GM21737 (cell line): ENCODE measurements around the gene NINJ2.
"Not testable (repeated sequence)": the region's sequence is repeated elsewhere in the genome, so short reads cannot be mapped to it uniquely, and the experiment has no call there.

Source experiments
- ATAC-seq: cut with Tn5 transposase; IDR thresholded peaks from one replicate; pipeline ENCODE4 v1.9.1; 2021; ENCODE audit warnings: mild to moderate bottlenecking, moderate library complexity; ENCODE audit not compliant: unreplicated experiment

The NINJ2 gene, protein sequence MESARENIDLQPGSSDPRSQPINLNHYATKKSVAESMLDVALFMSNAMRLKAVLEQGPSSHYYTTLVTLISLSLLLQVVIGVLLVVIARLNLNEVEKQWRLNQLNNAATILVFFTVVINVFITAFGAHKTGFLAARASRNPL

DNA sequence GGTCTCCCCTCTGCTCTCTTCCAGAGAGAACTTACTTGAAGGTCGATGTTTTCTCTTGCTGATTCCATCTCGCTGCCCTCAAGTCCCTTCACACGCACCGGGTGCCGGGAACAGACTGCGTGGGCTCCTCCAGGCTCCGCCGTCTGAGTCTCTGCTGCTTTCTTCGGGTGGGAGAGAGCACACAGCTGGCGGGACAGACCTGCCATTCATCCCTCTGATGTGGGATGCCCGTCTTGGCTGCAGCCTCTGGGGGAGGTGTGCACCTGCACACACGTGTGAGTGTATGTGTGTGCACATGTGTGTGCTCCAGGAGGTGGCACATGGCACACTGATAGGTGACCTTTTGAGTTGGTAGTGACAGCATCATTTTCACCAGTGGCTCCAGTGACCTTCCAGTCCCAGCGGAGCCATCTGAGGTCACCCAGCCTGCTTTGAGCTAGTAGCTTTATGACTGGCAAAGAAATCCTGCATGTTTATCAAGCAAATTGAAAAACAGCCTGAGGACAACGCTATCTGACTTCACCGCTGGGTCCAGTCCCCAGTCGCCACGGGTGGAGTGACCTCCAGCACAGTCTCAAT, at the start of gene NINJ2:
Gene NINJ2, minus strand, starts transcription at position 153 of the 579 bp plus-strand sequence. Its CDS starts 85 bp downstream, at position 68.
- no peak for ATAC-seq

DNA sequence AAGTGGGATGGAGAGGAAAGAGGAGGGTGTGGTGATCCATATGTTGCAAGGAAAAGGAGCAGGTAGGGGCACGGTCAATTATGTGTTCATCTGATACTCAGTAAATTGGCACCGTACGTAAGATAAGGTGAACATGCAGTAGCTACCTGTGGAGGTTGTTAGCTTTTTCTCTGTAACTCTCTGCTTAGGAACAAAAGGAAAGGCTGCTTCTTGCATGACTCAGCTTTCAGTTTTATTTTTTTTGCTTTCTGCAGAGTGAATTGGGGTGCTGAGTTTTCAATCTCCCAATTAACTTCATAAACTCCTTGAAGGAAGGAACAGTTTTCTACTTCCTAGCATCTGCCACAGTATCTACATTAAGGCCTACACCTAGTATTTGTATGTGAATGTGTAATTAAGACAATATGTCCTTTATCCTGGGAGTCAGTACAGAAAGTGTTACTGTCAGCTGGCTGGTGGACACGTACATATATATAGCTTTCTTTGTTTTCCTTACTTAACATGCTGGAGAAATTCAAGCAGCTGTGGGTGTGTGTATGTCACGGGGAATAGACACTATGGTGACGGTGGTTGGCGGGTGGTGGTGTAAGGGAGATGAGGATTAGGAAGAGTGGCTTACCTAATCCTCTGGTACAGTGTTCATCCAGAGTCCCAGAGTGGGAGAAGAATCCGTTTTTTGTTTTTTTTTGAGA, 49.1 kb upstream of the NINJ2 start:
- no peak for ATAC-seq

DNA sequence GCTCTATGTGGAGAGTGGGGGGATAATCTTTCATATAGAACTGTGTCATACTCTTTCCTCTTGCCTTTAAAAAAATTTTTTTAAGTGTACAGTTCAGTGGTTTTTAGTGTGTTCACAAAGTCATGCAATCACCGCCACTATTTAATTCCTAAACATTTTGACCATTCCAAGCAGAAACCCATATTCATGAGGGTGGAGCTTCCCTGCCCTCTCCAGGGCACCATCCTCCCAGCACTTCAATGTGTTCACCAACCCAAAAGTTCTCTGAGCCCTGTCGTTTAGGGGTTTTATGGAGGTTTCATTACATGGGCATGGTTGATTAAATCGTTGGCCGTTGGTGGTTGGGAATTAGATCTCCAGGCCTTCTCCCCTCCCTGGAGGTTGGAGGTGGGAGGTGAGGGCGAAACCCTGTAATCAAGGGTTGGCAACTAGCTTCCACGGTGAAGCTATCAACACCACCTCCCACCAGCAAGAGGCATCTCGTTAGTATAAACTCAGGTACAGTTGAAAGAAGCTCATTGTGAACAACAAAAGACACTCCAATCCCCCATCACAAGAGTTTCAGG, 46.3 kb upstream of the NINJ2 start:
- ATAC-seq, result no peak

DNA sequence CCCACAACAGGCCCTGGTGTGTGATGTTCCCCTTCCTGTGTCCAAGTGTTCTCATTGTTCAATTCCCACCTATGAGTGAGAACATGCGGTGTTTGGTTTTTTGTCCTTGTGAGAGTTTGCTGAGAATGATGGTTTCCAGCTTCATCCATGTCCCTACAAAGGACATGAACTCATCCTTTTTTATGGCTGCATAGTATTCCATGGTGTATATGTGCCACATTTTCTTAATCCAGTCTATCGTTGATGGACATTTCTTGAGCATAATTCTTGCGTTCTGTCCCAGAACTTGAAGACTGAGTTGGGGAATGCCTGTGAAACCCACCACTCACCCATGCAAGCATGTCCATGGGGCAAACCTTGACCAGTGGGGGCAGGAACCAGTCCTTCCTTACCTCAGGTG, 44.8 kb upstream of the NINJ2 start:
- not testable (repeated sequence) for ATAC-seq

DNA sequence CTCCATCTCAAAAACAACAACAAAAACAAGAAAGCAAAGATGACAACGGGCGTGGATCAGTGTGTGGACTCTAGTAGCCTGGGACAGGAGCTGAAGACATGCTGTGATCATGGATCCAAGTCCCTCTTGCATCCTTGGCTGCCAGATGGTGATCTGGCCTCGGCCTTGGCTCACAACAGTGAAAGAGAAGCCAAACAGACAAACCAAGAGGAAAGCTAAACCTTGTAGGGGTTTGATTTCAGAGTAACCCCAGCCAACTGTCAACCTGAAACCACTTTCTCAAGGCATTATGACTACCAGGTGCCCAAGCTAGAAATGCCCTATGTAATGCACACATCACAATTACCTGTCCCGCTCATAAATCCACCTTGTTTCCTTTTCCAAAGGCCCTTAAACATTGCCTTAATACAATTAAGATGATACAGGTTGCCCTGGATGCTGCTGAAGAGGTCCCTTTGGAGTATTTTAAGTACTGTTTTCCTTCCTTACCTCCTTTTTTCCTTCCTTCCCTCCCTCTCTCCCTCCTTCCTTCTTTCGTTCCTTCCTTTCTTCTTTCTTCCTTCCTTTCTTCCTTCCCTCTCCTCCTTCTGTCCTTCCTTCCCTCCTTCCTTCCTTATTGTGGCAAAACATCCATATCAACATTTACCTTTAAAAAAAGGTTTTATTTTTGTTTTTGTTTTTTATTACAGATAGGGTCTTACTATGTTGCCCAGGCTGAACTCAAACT, 41.4 kb upstream of the NINJ2 start:
- no peak for ATAC-seq

DNA sequence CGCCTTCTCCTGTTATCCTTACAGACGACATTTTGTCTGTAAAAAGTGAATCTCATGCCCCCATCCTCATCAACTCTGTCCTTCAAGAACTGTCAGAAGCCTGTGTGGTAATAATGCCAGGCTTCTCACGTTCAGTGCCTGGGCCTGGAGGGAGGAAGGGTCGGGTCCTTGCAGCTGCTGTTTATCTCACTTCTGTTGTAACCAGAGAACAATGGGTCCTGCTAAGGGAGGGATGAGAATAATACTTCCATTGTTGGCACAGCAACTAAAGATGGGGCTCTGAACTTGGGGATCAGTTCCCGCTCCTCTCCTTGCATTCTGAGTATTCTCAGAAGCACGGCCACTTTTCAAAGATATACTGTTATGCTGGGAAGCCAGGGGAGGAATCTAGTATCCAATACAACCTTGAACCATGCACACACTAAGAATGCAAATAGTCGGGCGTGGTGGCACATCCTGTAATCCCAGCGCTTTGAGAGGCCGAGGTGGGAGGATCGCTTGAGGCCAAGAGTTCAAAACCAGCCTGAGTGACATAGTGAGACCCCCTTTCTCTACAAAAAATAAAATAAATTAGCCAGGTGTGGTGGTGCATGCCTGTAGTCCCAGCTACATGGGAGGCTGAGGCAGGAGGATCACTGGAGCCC, 38.8 kb upstream of the NINJ2 start:
- no peak for ATAC-seq

DNA sequence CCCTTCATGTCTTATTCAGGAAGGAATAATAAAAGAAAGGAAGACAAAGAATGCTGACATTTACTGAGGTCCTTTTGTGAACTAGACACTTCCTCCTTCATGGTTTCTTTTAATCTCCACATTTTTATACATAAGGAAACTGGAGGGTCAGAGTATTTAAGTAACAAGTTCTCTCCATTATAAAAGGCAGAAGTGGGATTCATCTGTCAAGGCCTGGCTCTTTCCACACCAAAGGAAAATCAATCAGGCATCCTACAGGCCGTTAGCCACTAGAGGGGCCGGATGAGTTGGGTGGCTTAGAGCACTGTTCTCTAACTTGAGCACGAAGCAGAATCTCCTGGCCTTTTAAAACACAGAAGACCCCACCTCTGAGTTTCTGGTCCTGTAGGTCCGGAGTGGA, 36.8 kb upstream of the NINJ2 start:
- ATAC-seq, result no peak

DNA sequence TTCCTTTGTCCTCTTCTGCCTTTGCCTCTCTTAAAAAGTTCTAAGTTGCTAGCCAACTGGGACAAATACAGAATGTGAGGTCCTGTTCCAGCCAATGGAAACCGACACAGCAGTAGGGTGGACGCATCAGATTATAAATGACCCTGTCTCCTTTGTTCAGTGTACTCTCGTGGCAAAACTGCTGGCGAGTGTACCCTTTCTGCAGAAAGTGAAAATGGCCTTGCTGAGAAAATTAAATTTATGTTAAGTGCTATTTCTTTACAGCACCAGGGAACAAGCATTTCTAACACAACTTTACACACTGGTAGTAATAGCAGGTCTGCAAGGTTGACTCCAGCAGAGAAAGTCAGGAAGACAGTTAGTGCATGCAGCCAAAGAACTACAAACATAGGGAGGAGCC, 35.0 kb upstream of the NINJ2 start:
- not testable (repeated sequence) for ATAC-seq

DNA sequence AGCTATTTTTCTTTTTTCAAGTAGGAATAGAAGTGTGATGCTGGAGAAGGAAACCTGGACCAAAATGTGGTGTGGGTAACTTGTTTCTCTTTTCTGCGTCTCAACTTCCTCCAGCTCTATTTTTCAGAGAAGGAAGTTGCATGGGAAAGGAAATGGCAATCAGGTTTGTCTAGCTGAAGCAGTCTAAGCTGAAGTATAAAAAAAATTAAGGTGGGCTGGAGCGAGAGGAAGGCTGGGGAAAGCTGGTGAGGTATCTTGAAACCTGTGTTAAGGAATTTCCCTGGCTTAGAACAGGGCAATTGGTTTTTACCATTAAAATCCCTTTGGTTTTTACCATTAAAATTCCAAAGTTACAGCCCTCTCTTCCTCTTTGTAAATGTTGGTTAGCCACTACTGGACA, 34.2 kb upstream of the NINJ2 start:
- ATAC-seq, result no peak

DNA sequence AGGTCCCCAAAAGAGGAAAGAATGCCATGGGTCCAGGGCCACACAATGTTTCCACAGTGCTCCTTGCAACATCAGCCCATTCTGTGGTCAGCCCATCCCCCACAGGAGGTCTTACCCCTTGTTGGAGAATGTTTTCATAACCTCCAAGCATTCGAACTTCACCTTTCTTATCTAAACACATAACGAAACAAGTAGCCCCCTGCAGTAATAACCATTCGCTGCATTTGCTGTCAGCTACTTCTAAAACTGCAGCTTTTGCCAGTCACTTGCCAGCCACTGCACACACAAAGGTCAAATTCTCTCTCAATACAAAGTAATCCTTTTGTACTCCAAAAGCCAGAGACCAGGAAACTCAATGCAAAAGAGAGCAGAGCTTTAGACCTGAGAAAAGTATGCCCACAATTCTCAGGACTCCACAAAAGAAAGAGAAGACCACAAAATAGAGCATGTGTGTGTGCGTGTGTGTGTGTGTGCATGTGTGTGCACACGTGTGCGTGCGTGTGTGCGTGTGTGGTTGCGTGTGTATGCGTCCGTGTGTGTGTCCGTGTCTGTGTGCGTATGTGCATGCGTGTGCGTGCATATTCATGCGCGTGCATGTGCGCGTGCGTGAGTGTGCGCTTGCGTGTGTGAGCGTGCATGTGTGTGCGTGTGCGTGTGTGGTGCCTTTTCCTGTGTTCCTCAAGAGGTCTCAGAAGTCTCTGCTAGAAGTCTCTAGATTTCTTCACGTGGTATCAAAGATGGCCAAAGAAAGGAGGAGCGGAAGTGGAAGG, 31.7 kb upstream of the NINJ2 start:
- ATAC-seq, result no peak

DNA sequence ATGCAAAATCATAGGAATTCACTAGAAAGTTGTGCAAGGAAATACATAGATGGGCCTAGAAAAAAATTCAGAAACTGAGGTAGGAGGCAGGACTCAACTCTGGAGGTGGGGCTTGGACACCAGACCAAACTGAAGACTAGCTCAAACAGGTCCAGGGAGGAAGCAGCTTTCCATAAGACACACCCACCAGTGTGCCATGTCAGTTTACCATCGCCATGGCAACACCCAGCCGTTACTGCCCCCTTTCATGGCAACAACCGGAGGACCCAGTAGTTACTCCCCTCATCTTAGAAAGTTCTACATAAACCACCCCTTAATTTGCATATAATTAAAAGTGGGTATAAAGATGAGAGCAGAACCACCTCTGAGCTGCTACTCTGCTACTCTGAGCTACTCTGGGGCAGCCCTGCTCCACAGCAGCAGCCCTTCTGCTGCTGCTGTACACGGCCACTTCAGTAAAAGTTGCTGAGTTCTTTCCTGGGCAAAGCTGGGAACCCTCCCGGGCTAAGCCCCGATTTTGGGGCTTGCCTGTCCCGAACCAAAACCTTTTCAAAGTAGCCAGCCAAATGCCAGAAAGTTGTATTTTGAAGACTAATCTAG, 30.8 kb upstream of the NINJ2 start:
- no peak for ATAC-seq

DNA sequence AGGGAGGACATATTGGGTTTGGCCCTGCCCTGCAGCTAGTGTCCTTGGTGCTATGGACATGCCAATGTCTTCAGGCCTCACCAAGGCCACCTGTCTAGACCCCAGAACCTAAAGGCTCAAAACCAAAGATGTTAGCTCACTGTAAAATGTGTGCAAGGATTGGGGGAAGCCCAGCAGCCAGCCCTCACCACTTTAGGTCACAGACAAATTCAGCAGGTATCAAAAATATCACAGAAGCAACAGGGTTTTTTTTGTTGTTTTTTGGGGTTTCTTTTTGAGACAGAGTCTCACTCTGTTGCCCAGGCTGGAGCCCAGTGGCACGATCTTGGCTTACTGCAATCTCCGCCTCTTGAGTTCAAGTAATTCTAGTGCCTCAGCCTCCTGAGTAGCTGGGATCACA, 29.0 kb upstream of the NINJ2 start:
- no peak for ATAC-seq

DNA sequence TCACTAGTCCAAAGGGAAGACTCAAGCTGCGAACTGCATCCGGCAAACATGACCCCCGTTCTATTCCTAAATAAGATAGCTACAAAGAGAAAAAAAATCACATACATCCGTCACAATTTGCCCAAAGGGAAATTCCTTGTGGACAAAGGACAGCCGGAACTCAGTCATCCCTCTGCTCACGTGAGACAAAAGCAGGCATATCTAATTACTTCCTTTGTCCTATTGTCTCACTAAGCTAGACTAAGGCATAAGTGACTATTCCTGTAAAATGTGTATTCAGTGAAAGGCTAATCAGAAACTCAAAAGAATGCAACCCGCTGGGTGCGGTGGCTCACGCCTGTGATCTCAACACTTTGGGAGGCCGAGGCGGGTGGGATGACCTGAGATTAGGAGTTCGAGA, 27.2 kb upstream of the NINJ2 start:
- no peak for ATAC-seq

DNA sequence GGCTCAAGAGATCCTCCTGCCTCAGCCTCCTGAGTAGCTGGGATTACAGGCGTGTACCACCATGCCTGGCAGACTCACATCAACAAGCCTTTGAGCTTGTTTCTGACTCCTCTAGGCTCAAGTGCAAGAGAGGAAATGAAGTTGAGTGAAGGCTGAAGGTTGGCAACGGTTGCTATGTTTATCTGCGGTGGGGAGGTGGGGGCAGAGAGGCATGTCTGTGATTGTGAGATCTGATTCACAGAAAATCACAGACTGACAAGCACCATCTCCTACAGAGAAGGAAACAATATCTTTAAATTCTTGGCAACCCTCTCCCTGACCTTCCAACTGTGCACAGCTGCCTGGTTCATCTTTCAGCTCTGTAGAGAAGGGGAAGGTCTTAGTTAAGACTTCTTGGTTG, 22.1 kb upstream of the NINJ2 start:
- peak; percentile 73 for ATAC-seq

DNA sequence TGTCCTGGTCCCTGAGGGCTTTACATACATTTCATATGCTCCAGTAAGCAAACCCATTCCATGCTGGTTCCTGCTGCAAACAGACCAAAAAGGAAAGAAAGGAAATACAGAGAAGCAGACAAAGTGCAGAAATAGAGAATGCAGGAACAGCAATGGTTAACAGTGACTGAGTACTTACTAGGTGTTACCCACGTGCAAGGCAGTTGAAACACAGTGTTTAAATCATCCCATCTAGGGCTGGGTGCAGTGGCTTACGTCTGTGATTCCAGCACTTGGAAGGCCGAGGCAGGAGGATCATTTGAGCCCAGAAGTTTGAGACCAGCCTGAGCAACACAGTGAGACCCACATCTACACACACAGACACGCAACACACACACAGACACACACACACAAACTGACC, 21.2 kb upstream of the NINJ2 start:
- ATAC-seq, result no peak

DNA sequence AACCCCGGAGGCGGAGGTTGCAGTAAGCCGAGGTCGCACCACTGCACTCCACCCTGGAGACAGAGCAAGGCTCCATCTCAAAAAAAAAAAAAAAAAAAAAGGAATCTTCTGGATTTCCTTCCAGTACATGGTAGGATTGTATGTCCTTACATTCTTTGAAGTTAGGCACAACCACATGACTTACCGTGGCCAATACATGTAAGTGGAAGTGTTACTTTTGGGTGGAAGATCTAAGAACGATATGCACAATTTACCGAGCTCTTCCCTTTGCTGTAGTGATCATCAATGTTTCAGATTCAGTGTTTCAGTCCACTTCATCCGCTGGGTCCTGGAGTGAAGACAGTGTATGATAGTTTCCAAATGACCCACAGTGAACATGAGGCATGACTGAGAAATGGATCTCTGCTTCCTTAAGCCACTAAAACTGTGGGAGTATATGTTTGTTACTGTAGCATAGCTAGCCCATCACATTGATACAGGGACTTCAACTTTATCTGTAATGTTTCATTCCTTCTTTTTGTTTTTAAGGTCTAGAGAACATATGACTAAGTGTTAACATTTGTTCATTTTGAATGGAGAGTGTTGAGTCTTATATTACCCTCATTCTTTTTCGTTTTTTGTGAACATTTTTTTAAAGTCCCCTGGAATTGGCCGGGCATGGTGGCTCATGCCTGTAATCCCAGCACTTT, 18.5 kb upstream of the NINJ2 start:
- no peak for ATAC-seq

DNA sequence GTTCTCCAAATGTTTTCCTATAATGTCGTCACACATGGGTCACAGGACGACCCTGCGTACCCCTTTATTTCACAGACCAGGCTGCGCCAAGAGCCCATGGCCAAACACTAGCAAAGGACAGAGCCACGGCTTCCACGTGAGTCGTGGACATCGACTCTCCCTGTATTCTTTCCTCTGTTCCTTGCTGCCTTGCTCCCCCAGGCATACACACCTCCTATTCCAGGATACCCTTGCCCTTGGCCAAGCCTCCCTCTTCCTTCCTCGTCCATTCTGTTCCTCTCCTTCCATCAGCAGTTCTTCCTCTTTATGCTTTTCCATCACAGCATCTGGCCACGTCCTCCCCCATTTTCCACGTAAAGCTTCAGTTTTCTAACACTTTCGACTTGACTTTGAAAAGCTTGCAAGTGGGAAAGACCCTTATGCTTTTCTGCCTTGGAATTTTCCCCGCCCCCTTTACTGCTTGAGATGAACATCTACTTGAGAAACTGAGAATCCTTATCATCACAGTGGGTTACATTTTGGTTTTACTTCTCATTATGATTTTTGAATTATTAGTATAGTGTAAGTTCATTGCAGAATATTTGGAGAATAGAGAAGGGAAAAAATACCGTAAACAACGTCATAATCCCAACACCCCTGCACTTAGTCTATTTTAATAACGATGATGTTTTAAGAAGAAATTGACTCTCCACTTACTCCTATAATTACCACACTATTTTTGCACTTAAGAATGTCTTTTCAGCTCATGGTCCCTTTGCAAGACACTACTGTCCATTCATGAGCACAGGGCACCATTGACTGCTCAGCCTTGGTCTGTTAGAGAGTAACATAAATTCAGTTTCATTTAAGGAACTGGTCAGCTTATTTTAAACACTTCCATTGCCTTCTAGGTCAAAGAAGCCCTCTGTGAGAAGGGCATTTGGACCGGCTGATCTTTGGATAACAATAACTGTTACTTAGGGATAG, 15.8 kb upstream of the NINJ2 start:
- ATAC-seq, result no peak

DNA sequence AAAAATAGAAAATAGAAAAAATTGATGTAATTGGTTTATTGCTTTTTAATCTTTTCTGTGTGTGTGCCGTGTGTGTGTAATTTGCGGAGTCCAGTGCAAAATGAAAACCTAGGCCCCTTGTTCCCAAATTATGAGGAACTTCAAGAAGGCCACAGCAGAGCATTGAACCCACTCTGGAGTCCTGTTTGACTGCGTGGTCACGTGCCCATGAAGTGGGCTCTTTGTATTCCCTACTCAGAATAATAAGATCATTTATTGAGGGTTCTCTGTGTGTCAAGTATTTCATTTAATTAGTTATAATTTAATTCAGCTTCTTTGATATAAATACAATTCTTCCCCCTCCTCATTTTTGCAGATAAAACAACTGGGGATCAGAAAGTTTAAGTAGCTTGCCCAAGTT, 12.3 kb upstream of the NINJ2 start:
- no peak for ATAC-seq
